Fibroblast of villous mesenchyme (primary cell): ENCODE measurements around the gene GSKIP. TPM values are rescaled to one million over a fixed set of nuclear protein-coding genes. Genes with fewer than 3 reads are reported as not detected.

Experiments used
- DNase-seq: peaks from one replicate; pipeline ENCODE4 v3.0.0-alpha.2; 2010; ENCODE audit warnings: low read depth
- H3K4me3 ChIP-seq: 2 replicates; pipeline ENCODE4 v1.5.1; 2011; ENCODE audit warnings: low read depth, mild to moderate bottlenecking, low read length
- total RNA-seq: library from RNA; depleted of rRNA; stranded (reverse); fragments of >200 nt; gene quantifications from 2 replicates; pipeline ENCODE4 v1.2.3, GENCODE V29; 2012
- TF ChIP-seq, protein P1 (sequence below): IDR thresholded peaks from 2 replicates; pipeline ENCODE4 v1.5.1; 2012; ENCODE audit warnings: low read depth, mild to moderate bottlenecking, low read length; ENCODE audit not compliant: insufficient read depth

GSKIP gene
- total RNA-seq, 1 donor: 45.8 TPM

DNA sequence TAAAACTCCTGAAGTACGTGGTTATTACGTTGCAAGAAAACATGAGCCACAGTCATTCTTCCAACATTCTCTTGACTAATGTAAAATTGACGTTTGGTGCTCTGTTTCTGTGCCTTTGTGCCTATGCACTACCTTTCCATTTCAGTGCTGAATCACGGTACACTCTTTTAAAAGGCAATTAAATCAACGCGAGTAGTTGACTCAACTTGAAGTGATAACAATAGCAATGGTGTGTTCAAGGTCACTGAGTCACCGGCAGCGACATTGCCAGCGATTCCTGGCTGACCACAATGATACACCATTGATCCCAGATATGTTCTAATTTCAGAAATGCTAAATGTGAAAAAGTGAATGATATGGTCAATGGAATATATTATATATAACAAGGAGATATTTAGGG, 46.4 kb downstream of the GSKIP start:
- no peak overlapping the region for H3K4me3 ChIP-seq
- TF ChIP-seq, protein P1, sequence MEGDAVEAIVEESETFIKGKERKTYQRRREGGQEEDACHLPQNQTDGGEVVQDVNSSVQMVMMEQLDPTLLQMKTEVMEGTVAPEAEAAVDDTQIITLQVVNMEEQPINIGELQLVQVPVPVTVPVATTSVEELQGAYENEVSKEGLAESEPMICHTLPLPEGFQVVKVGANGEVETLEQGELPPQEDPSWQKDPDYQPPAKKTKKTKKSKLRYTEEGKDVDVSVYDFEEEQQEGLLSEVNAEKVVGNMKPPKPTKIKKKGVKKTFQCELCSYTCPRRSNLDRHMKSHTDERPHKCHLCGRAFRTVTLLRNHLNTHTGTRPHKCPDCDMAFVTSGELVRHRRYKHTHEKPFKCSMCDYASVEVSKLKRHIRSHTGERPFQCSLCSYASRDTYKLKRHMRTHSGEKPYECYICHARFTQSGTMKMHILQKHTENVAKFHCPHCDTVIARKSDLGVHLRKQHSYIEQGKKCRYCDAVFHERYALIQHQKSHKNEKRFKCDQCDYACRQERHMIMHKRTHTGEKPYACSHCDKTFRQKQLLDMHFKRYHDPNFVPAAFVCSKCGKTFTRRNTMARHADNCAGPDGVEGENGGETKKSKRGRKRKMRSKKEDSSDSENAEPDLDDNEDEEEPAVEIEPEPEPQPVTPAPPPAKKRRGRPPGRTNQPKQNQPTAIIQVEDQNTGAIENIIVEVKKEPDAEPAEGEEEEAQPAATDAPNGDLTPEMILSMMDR: no peak
- no peak for DNase-seq

DNA sequence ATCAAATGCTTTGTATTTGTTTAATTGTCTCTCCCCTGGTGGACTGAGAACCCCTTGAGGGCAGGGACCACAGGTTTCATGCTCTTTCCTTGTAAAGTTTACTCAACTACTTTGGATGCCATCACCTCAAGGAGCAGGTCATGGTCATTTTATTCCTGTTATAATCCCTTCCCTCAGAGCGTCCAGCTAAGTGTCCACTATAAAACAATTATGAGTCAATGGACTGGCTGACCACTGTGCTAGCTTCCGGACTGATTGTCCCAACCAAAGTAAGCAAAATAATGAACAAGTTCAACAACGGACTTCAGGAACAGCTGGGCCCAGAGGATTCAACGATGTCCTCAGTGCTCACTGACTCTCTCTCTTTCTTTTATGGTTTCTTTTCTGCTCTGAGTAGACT, 46.8 kb downstream of the GSKIP start:
- H3K4me3 ChIP-seq: no peak overlapping the region
- no peak for DNase-seq

GRCh38 chr14:96413526-96413925, 50.2 kb downstream of the GSKIP start:
- TF ChIP-seq, protein P1: no peak
- DNase-seq: no peak
- H3K4me3 ChIP-seq: no peak overlapping the region

More for the DNA sequence above, 46.8 kb downstream of the GSKIP start:
- TF ChIP-seq, protein P1: no peak

- H3K4me3 ChIP-seq: no peak overlapping the region
- no peak for DNase-seq
- TF ChIP-seq, protein P1: no peak
Observed at GRCh38 chr14:96415559-96415958, 52.2 kb downstream of the GSKIP start.

DNA sequence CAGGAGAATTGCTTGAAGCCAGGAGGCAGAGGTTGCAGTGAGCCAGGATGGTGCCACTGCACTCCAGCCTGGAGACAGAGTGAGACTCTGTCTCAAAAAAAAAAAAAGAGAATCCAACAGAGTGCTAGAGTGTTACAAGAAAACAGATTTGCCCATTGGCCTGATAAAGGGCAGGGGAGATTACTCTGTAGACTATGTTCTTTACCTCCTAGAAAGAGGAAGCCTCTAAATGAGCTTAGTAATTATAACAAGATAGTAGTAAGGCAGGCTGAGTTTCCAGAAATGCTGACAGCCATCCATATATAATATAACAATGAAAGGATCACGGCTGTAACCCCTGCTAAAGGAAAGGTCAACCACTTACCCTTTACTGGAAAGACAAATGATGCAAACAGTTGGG, 53.0 kb downstream of the GSKIP start:
- H3K4me3 ChIP-seq: no peak overlapping the region
- TF ChIP-seq, protein P1: no peak
- DNase-seq: no peak

DNA sequence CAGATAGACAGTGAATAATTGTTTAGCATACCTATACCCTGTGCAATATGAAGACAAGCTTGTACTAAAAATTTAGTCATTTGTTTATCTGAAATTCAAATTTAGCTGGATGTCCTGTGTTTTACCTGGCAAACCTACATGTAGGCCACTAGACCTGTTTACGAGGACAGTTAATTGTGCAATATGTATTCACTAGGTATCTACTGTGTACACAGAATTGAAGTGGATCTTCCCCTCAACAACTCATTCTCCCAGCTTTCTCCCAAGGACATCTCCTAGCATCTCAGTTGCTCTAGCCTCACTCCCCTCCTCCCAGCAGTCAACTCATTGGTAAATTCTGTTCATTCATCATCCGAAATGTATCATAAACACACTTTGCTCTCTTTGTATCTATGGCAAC, 53.9 kb downstream of the GSKIP start:
- H3K4me3 ChIP-seq: no peak overlapping the region
- TF ChIP-seq, protein P1: no peak
- no peak for DNase-seq

GRCh38 chr14:96418075-96418474, 54.7 kb downstream of the GSKIP start:
- no peak for DNase-seq
- H3K4me3 ChIP-seq: no peak overlapping the region
- TF ChIP-seq, protein P1: no peak
